Type B pancreatic cell (in vitro differentiated cells): ENCODE data around the gene KAZN. TPM values are rescaled to one million over a fixed set of nuclear protein-coding genes. Genes with fewer than 3 reads are reported as not detected.

ENCODE experiments used
- DNase-seq: peaks from one replicate; pipeline ENCODE4 v3.0.0; 2021; ENCODE audit warnings: mixed read lengths; ENCODE audit not compliant: unreplicated experiment; ENCODE audit errors: extremely low spot score
- H3K27ac Mint-ChIP-seq: 2 replicates; pipeline ENCODE4 v1.8.0; 2021; ENCODE audit warnings: mild to moderate bottlenecking, mixed read lengths
- H3K27me3 Mint-ChIP-seq: 2 replicates; pipeline ENCODE4 v1.8.0; 2021; ENCODE audit warnings: mixed read lengths
- H3K36me3 Mint-ChIP-seq: 2 replicates; pipeline ENCODE4 v1.8.0; 2021; ENCODE audit warnings: mixed read lengths
- H3K4me1 Mint-ChIP-seq: one replicate; pipeline ENCODE4 v1.8.0; 2021; ENCODE audit warnings: mixed read lengths; ENCODE audit not compliant: unreplicated experiment
- H3K4me3 Mint-ChIP-seq: 2 replicates; pipeline ENCODE4 v1.8.0; 2021; ENCODE audit warnings: mild to moderate bottlenecking, mixed read lengths
- H3K9me3 Mint-ChIP-seq: 2 replicates; pipeline ENCODE4 v1.8.0; 2021; ENCODE audit warnings: mixed read lengths
- CTCF ChIP-seq: fragments of 200-600 bp; sonication (generic); conservative IDR thresholded peaks from 2 replicates; pipeline ENCODE4 v1.5.0; 2021; ENCODE audit warnings: antibody characterized with exemption, mild to moderate bottlenecking
- total RNA-seq: library from RNA; stranded (reverse); gene quantifications from 2 replicates; pipeline ENCODE4 v1.2.1, GENCODE V29; 2021; ENCODE audit warnings: low replicate concordance

KAZN gene
- total RNA-seq, 1 donor from 2014 or later: 33.7 TPM

GRCh38 chr1:15075175-15075574, 476.7 kb downstream of the KAZN start:
- peaks cover 5% of the 10 kb centered on the region for H3K4me1 Mint-ChIP-seq
- no peak overlapping the region for H3K4me3 Mint-ChIP-seq
- TF ChIP-seq CTCF: no peak
- DNase-seq: no peak
- no peaks in the 10 kb centered on the region for H3K27me3 Mint-ChIP-seq
- no peak overlapping the region for H3K27ac Mint-ChIP-seq
- H3K9me3 Mint-ChIP-seq: no peaks in the 10 kb centered on the region
- H3K36me3 Mint-ChIP-seq: peaks cover 8% of the 10 kb centered on the region

- H3K4me3 Mint-ChIP-seq: no peak overlapping the region
Observed at GRCh38 chr1:15075817-15076216, 477.3 kb downstream of the KAZN start.

GRCh38 chr1:15076807-15077206, 478.3 kb downstream of the KAZN start:
- H3K4me1 Mint-ChIP-seq: peaks cover 5% of the 10 kb centered on the region
- peaks cover 8% of the 10 kb centered on the region for H3K36me3 Mint-ChIP-seq
- no peak for TF ChIP-seq CTCF
- no peak overlapping the region for H3K4me3 Mint-ChIP-seq
- H3K9me3 Mint-ChIP-seq: no peaks in the 10 kb centered on the region
- no peak overlapping the region for H3K27ac Mint-ChIP-seq
- no peaks in the 10 kb centered on the region for H3K27me3 Mint-ChIP-seq
- no peak for DNase-seq

More at GRCh38 chr1:15075817-15076216, 477.3 kb downstream of the KAZN start:
- Mint-ChIP-seq H3K27ac (no peak overlapping the region), H3K36me3 (peaks cover 8% of the 10 kb centered on the region), H3K27me3 (no peaks in the 10 kb centered on the region), H3K9me3 (no peaks in the 10 kb centered on the region), H3K4me1 (peaks cover 5% of the 10 kb centered on the region)
- no peak for DNase-seq
- TF ChIP-seq CTCF: no peak

GRCh38 chr1:15077384-15077783, 478.9 kb downstream of the KAZN start:
- no peak overlapping the region for H3K4me3 Mint-ChIP-seq
- no peaks in the 10 kb centered on the region for H3K27me3 Mint-ChIP-seq
- DNase-seq: no peak
- H3K4me1 Mint-ChIP-seq: peaks cover 5% of the 10 kb centered on the region
- no peaks in the 10 kb centered on the region for H3K9me3 Mint-ChIP-seq
- peaks cover 7% of the 10 kb centered on the region for H3K36me3 Mint-ChIP-seq
- TF ChIP-seq CTCF: no peak
- no peak overlapping the region for H3K27ac Mint-ChIP-seq

- Mint-ChIP-seq H3K4me1 (peaks cover 16% of the 10 kb centered on the region), H3K4me3 (no peak overlapping the region), H3K9me3 (no peaks in the 10 kb centered on the region), H3K36me3 (peaks cover 3% of the 10 kb centered on the region), H3K27ac (no peak overlapping the region), H3K27me3 (no peaks in the 10 kb centered on the region)
- TF ChIP-seq CTCF: no peak
- DNase-seq: no peak
Observed at GRCh38 chr1:15080328-15081007, 482.0 kb downstream of the KAZN start.

GRCh38 chr1:15081102-15081501, 482.6 kb downstream of the KAZN start:
- no peak overlapping the region for H3K4me3 Mint-ChIP-seq
- H3K27ac Mint-ChIP-seq: no peak overlapping the region
- no peaks in the 10 kb centered on the region for H3K27me3 Mint-ChIP-seq
- peaks cover 13% of the 10 kb centered on the region for H3K4me1 Mint-ChIP-seq
- peaks cover 3% of the 10 kb centered on the region for H3K36me3 Mint-ChIP-seq
- no peak for TF ChIP-seq CTCF
- DNase-seq: no peak
- no peaks in the 10 kb centered on the region for H3K9me3 Mint-ChIP-seq
